ENCODE data around the gene ALPL.
A peak's percentile ranks its signal among the peaks of the same experiment; 100 is the strongest.

The ALPL gene

DNA sequence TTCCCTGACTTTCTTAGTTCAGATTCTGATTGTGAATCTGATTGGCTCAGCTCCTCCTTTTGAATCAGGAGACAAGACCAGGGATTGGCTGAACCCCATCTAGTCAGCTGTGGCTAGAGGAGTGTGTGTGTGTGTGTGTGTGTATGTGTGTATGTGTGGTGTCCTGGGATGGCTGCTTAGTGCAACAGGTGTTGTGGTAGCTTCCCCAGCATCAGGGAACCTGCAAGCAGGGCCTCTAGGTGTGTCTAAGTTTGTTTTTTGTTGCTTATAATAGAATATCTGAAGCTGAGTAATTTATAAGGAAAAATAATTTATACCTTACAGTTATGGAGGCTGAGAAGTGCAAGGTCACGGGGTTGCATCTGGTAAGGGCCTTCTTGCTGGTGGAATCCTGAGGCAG lies 13.2 kb upstream of the ALPL start:
- ATAC-seq (replicated peaks) (no peak), DNase-seq (no peak)
- peaks cover 5 to 10% of the 10 kb centered on the region in 2 donors for H3K27me3 Mint-ChIP-seq
- H3K9me3 Mint-ChIP-seq: peaks cover 0 to 1% of the 10 kb centered on the region in 2 donors
- no peaks in the 10 kb centered on the region for H3K36me3 Mint-ChIP-seq
- H3K4me1 Mint-ChIP-seq: peaks cover 0 to 2% of the 10 kb centered on the region in 2 donors
- no peak overlapping the region for H3K4me3 Mint-ChIP-seq
- H3K27ac Mint-ChIP-seq: no peak overlapping the region

DNA sequence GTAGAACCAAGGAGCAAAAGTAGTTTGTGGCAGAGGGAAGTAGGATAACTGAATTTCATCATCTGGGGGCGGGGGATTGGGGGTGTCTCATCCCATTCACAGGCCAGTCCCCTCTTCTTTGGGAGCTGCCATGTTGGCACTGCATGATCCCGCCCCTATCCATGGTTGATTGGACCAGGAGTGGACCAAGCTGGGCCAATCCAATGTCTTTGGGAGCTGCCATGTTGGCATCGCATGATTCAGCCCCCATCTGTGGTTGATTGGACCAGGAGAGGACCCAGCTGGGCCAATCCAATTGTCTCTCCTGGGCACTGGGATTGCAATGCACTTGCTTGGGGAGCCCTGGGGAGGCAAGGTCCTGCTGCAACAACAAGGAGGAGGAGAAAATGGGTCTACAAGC lies 12.3 kb upstream of the ALPL start:
- Mint-ChIP-seq H3K9me3 (peaks cover 0 to 1% of the 10 kb centered on the region in 2 donors), H3K4me1 (peaks cover 0 to 2% of the 10 kb centered on the region in 2 donors), H3K27ac (no peak overlapping the region), H3K4me3 (no peak overlapping the region), H3K36me3 (no peaks in the 10 kb centered on the region), H3K27me3 (peaks cover 6 to 10% of the 10 kb centered on the region in 2 donors)
- no peak for ATAC-seq (replicated peaks)
- no peak for DNase-seq

DNA sequence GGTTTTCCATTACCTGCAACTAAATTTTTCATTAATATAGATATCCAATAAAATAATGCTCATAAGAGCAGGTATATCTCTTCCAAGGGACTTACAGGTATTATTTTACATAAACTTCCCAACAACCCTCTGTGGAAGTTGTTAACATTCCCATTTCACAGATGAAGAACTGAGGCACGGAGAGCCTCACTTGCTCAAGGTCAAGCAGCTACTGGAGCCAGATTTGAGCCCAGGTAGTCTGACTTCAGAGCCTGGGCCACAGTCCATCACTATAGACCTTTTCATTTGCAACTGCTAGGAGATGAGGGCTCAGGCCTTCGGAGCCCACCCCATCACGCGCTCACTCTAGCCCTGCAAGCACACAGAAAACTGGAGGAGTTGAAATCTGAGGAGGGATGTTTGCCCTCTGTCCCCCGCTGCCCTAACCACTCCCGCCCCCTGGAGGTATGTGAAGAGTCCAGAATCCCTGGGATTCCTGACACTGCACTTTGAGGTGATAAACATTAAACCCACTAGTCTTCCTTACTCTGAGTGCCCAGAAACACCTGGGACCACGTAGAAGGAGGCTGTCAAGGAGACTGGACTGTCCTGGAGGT lies 11.7 kb upstream of the ALPL start:
- Mint-ChIP-seq H3K36me3 (no peaks in the 10 kb centered on the region), H3K27ac (no peak overlapping the region), H3K9me3 (peaks cover 0 to 1% of the 10 kb centered on the region in 2 donors), H3K4me1 (peaks cover 0 to 2% of the 10 kb centered on the region in 2 donors), H3K27me3 (peaks cover 6 to 10% of the 10 kb centered on the region in 2 donors), H3K4me3 (no peak overlapping the region)
- ATAC-seq (replicated peaks) (no peak), DNase-seq (no peak)

GRCh38 chr1:21499283-21499950 lies 9.8 kb upstream of the ALPL start:
- Mint-ChIP-seq H3K27ac (no peak overlapping the region), H3K36me3 (no peaks in the 10 kb centered on the region), H3K9me3 (peaks cover 0 to 1% of the 10 kb centered on the region in 2 donors), H3K4me1 (peaks cover 0 to 2% of the 10 kb centered on the region in 2 donors), H3K4me3 (no peak overlapping the region), H3K27me3 (peaks cover 18 to 19% of the 10 kb centered on the region in 2 donors)
- ATAC-seq (replicated peaks) (no peak), DNase-seq (no peak)

GRCh38 chr1:21503706-21504377 lies 5.4 kb upstream of the ALPL start:
- H3K27me3 Mint-ChIP-seq: peaks cover 40% of the 10 kb centered on the region in 2 donors
- no peak overlapping the region for H3K4me3 Mint-ChIP-seq
- no peaks in the 10 kb centered on the region for H3K36me3 Mint-ChIP-seq
- ATAC-seq (replicated peaks) (no peak), DNase-seq (no peak)
- H3K9me3 Mint-ChIP-seq: peaks cover 0 to 1% of the 10 kb centered on the region in 2 donors
- H3K27ac Mint-ChIP-seq: no peak overlapping the region
- H3K4me1 Mint-ChIP-seq: peaks cover 3 to 4% of the 10 kb centered on the region in 2 donors

GRCh38 chr1:21506804-21507203 lies 2.4 kb upstream of the ALPL start:
- Mint-ChIP-seq H3K36me3 (no peaks in the 10 kb centered on the region), H3K9me3 (no peaks in the 10 kb centered on the region), H3K27me3 (peaks cover 48 to 59% of the 10 kb centered on the region in 2 donors), H3K4me1 (peaks cover 6 to 14% of the 10 kb centered on the region in 2 donors), H3K27ac (no peak overlapping the region), H3K4me3 (no peak overlapping the region)
- no peak for ATAC-seq (replicated peaks)
- DNase-seq: no peak

DNA sequence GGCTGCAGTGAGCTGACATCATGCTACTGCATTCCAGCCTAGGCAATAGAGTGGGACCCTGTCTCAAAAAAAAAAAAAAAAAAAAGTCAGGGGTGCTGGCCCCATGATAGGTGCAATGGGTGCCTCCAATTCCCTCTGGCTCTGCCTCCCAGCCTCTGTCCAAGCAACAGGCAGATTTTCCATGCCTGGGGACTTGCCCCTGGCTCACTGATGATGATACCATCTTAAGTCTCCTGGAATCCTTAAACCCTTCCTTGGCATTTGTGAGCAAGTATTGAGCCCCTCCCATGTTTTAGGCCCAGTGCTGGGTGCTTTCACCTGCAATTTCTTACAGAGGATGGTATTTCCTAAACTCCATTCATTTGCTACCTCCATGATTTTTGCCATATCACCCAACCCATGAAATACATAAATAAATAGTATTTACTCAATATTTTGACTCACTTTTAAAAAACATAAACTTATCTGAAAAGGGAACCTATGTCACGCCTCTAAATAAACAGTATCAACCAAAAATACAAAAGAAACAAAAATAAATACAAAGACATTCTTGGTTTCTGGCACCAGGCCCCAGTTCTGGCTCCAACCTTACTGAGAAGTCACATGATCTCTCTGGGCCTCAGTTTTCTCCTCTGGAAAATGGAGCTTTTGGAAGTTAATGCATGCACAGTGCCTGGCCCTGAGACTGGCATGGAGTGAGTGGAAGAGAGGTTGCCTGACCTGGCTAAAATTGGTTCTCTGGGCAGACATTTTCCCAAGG lies 1.5 kb upstream of the ALPL start:
- ATAC-seq (replicated peaks) (no peak), DNase-seq (no peak)
- Mint-ChIP-seq H3K27ac (no peak overlapping the region), H3K4me3 (no peak overlapping the region), H3K36me3 (no peaks in the 10 kb centered on the region), H3K27me3 (peaks cover 48 to 59% of the 10 kb centered on the region in 2 donors), H3K4me1 (peaks cover 6 to 14% of the 10 kb centered on the region in 2 donors), H3K9me3 (no peaks in the 10 kb centered on the region)

GRCh38 chr1:21508580-21509350 lies 458 bp upstream of the ALPL start:
- H3K27me3 Mint-ChIP-seq: peaks cover 41 to 57% of the 10 kb centered on the region in 2 donors
- no peaks in the 10 kb centered on the region for H3K36me3 Mint-ChIP-seq
- peak overlapping the region; percentile 31 for H3K27ac Mint-ChIP-seq
- peak overlapping the region; percentile 74 to 81 for H3K4me3 Mint-ChIP-seq
- H3K9me3 Mint-ChIP-seq: no peaks in the 10 kb centered on the region
- H3K4me1 Mint-ChIP-seq: peaks cover 11 to 20% of the 10 kb centered on the region in 2 donors
- ATAC-seq (replicated peaks) (peak; percentile 94 to 98), DNase-seq (peak; percentile 51)

- H3K27ac Mint-ChIP-seq: no peak overlapping the region
These were observed 880 bp downstream of the ALPL start for GRCh38 chr1:21510113-21510493.

GRCh38 chr1:21510885-21511578 lies 1.8 kb downstream of the ALPL start:
- Mint-ChIP-seq H3K27me3 (peaks cover 32 to 43% of the 10 kb centered on the region in 2 donors), H3K36me3 (no peaks in the 10 kb centered on the region), H3K4me1 (peaks cover 21 to 33% of the 10 kb centered on the region in 2 donors), H3K27ac (no peak overlapping the region), H3K4me3 (no peak overlapping the region), H3K9me3 (no peaks in the 10 kb centered on the region)
- DNase-seq: no peak
- no peak for ATAC-seq (replicated peaks)

More at GRCh38 chr1:21510113-21510493, 880 bp downstream of the ALPL start:
- no peak for ATAC-seq (replicated peaks)
- Mint-ChIP-seq H3K36me3 (no peaks in the 10 kb centered on the region), H3K4me3 (no peak overlapping the region), H3K4me1 (peaks cover 19 to 31% of the 10 kb centered on the region in 2 donors), H3K27me3 (peaks cover 34 to 51% of the 10 kb centered on the region in 2 donors), H3K9me3 (no peaks in the 10 kb centered on the region)
- no peak for DNase-seq

DNA sequence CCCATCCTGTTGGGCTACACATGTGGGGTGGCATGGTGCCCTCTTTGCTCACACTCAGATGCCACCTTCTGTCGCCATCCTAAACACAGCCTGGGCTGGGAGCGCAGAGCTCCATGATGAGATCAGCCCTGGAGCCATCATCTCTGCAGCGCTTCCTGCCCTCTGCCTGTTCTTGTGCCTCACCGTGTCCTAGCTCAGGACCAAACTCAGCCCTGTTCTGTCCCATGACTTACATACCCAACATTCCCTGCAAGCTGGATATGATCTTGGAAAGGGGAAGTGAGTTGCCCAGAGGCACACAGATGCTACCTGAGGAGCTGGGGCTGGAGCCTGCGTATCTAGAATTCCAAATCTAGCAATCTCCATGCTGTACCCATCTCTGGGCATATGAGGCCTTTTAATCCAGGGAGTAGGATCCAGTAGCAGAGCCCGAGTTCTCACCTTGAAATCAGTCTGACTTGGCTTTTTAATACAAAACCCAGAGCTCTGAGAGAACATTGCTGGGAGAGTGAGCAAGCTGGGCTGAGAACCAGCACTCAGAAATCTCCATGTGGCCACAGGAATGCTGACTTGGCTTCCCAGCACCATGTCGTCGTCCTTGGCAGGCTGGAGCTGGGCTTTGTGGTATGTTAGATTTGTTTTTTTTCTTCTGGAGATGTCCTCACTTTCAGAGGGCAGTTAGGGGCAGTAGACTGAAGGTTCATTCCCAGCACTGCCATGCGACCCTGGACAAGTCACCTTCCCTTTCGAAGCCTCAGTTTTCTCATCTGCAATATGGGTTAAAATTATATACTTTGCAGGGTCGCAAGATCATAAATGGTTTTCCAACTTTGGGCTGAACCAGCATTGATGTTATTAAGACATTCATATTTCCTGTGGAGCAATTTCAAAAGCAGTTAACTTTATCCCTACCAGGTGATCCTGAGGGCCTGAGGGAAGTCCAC lies 2.6 kb downstream of the ALPL start:
- Mint-ChIP-seq H3K27me3 (peaks cover 25 to 36% of the 10 kb centered on the region in 2 donors), H3K9me3 (no peaks in the 10 kb centered on the region), H3K4me1 (peaks cover 26 to 41% of the 10 kb centered on the region in 2 donors), H3K27ac (no peak overlapping the region), H3K36me3 (no peaks in the 10 kb centered on the region), H3K4me3 (no peak overlapping the region)
- DNase-seq: no peak
- ATAC-seq (replicated peaks): no peak

GRCh38 chr1:21514245-21514644 lies 5.0 kb downstream of the ALPL start:
- ATAC-seq (replicated peaks) (peak; percentile 26 to 68), DNase-seq (no peak)
- no peak overlapping the region for H3K27ac Mint-ChIP-seq
- no peaks in the 10 kb centered on the region for H3K9me3 Mint-ChIP-seq
- H3K4me3 Mint-ChIP-seq: no peak overlapping the region
- peaks cover 11 to 22% of the 10 kb centered on the region in 2 donors for H3K27me3 Mint-ChIP-seq
- no peaks in the 10 kb centered on the region for H3K36me3 Mint-ChIP-seq
- H3K4me1 Mint-ChIP-seq: peaks cover 39 to 58% of the 10 kb centered on the region in 2 donors
